Measurements from ENCODE around the gene PLCB1. TPM values are rescaled to one million over a fixed set of nuclear protein-coding genes. Genes with fewer than 3 reads are reported as not detected.

PLCB1 gene
- total RNA-seq, 4 donors from 2014 or later: 72.9 to 115 (median 76.3) TPM

DNA sequence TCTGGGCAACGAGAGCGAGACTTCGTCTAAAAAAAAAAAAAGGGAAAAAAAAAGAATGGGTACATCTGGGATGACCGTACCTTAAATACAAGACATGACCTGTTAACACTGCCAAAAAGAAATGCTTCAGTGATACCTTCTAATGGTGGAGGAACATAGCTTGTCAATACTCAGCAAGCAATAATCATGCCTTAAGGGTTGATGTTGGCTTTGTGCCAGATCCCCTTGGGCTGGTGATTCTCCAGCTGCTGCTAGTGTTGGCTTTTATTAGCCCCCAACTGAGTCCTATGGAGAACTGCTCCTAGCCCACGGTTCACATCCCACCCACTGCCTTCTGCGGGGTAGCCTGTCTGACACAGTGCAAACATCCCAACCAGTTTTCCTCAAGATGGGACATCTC is 134.9 kb downstream of the PLCB1 start:
- DNase-seq (ENCODE audit: extremely low spot score): no peak
- no peak for TF ChIP-seq POLR2AphosphoS5 (IDR thresholded peaks at IDR 0.05)
- TF ChIP-seq CTCF (IDR thresholded peaks at IDR 0.05): no peak
- Histone ChIP-seq H3K4me1 (peaks cover 0 to 33% (median 19%) of the 10 kb centered on the region in 4 donors), H3K27me3 (no peaks in the 10 kb centered on the region), H3K36me3 (no peaks in the 10 kb centered on the region), H3K27ac (replicated peaks in 1 of 4) (no peak overlapping the region), H3K4me3 (no peak overlapping the region), H3K9me3 (no peaks in the 10 kb centered on the region)
- intact Hi-C loops (cut with DNase I): no loop called here
- WGBS: 93% methylated on average over 6 of the region's 6 CpGs

GRCh38 chr20:8271727-8272126 is 139.7 kb downstream of the PLCB1 start:
- H3K36me3 ChIP-seq: no peaks in the 10 kb centered on the region
- no peak overlapping the region for H3K4me3 ChIP-seq
- no peaks in the 10 kb centered on the region for H3K9me3 ChIP-seq
- intact Hi-C loops (cut with DNase I): no loop called here
- H3K27me3 ChIP-seq: no peaks in the 10 kb centered on the region
- 60% methylated on average over 2 of the region's 2 CpGs for WGBS
- H3K4me1 ChIP-seq: peaks cover 0 to 16% (median 6%) of the 10 kb centered on the region in 4 donors
- TF ChIP-seq CTCF (IDR thresholded peaks at IDR 0.05): no peak
- no peak for TF ChIP-seq POLR2A (IDR thresholded peaks at IDR 0.05; ENCODE audit: low read depth)
- TF ChIP-seq POLR2AphosphoS5 (IDR thresholded peaks at IDR 0.05): no peak
- TF ChIP-seq EP300 (IDR thresholded peaks at IDR 0.05): no peak
- DNase-seq (ENCODE audit: extremely low spot score): no peak
- H3K27ac ChIP-seq (replicated peaks in 1 of 4): no peak overlapping the region

GRCh38 chr20:8272766-8273165 is 140.7 kb downstream of the PLCB1 start:
- 72% methylated on average over 1 of the region's 1 CpG for WGBS
- no peaks in the 10 kb centered on the region for H3K27me3 ChIP-seq
- H3K36me3 ChIP-seq: no peaks in the 10 kb centered on the region
- H3K27ac ChIP-seq (replicated peaks in 1 of 4): no peak overlapping the region
- H3K4me3 ChIP-seq: no peak overlapping the region
- DNase-seq (ENCODE audit: extremely low spot score): no peak
- intact Hi-C loops (cut with DNase I): no loop called here
- peaks cover 0 to 16% (median 6%) of the 10 kb centered on the region in 4 donors for H3K4me1 ChIP-seq
- TF ChIP-seq EP300 (IDR thresholded peaks at IDR 0.05) (no peak), CTCF (IDR thresholded peaks at IDR 0.05) (no peak), POLR2A (IDR thresholded peaks at IDR 0.05; ENCODE audit: low read depth) (no peak), POLR2AphosphoS5 (IDR thresholded peaks at IDR 0.05) (no peak)
- H3K9me3 ChIP-seq: no peaks in the 10 kb centered on the region

DNA sequence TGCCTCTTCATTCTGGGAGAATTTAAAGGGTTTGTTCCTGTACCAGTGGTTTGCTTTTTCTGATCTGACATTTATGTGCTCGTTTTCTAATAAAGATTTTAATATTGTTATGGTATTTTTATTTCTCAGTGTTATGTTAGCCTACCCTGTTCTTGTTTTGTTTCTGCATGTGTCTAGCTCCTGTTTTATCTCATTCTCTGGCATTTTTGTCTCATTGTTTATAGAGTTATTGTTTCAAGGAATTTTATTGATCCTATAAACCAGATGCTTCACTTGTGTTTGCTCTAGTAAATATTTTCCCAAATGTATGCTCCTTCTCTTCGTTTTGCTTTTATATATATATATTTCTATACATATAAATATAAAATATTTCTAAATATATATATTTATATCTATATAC is 152.8 kb downstream of the PLCB1 start:
- 89% methylated on average over 2 of the region's 2 CpGs for WGBS
- Histone ChIP-seq H3K36me3 (no peaks in the 10 kb centered on the region), H3K27ac (replicated peaks in 1 of 4) (no peak overlapping the region), H3K4me1 (peaks cover 0 to 14% (median 13%) of the 10 kb centered on the region in 4 donors), H3K9me3 (no peaks in the 10 kb centered on the region), H3K4me3 (no peak overlapping the region), H3K27me3 (no peaks in the 10 kb centered on the region)
- DNase-seq (ENCODE audit: extremely low spot score): no peak
- intact Hi-C loops (cut with DNase I): no loop called here
- no peak for TF ChIP-seq POLR2AphosphoS5 (IDR thresholded peaks at IDR 0.05)
- TF ChIP-seq CTCF (IDR thresholded peaks at IDR 0.05): no peak
- no peak for TF ChIP-seq EP300 (IDR thresholded peaks at IDR 0.05)
- no peak for TF ChIP-seq POLR2A (IDR thresholded peaks at IDR 0.05; ENCODE audit: low read depth)

DNA sequence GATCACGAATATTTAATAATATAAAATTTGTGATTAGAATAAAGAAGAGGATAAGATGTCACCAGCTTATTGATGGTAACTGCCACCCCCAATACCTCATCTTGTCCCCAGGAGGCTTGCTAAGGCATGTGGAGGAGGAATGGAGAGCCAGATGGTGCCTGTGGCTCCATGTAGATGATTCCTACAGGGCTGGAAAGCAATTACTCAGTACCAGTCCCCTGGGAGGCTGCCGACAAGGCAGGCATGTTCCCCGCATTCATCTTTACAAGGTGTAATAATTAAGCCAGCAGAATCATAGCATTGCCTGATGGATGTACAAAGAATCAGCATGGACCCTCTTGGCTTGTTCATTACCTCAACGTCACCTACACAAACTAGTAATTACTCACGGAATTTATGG is 155.3 kb downstream of the PLCB1 start:
- Histone ChIP-seq H3K9me3 (no peaks in the 10 kb centered on the region), H3K27me3 (no peaks in the 10 kb centered on the region), H3K4me1 (peaks cover 0 to 32% (median 21%) of the 10 kb centered on the region in 4 donors), H3K4me3 (no peak overlapping the region), H3K27ac (replicated peaks in 1 of 4) (no peak overlapping the region), H3K36me3 (no peaks in the 10 kb centered on the region)
- no peak for TF ChIP-seq POLR2AphosphoS5 (IDR thresholded peaks at IDR 0.05)
- no peak for TF ChIP-seq CTCF (IDR thresholded peaks at IDR 0.05)
- TF ChIP-seq POLR2A (IDR thresholded peaks at IDR 0.05; ENCODE audit: low read depth): no peak
- TF ChIP-seq EP300 (IDR thresholded peaks at IDR 0.05): no peak
- WGBS: 94% methylated on average over 5 of the region's 5 CpGs
- intact Hi-C loops (cut with DNase I): no loop called here
- DNase-seq (ENCODE audit: extremely low spot score): no peak

All from esophagus muscularis mucosa (tissue), 4 donors.